H1 (cell line): ENCODE measurements around the gene ASAP3. TPM values are rescaled to one million over a fixed set of nuclear protein-coding genes. Genes with fewer than 3 reads are reported as not detected.

Experiments used
- CTCF ChIA-PET: fragments of 300-600 bp; sonication (Branson Sonifier 250); formaldehyde crosslinking; loops from one replicate; lab custom pipeline; 2021; ENCODE audit not compliant: partially characterized antibody; lab: Charles Lee
- POLR2A ChIA-PET: fragments of 300-600 bp; sonication (Branson Sonifier 250); formaldehyde crosslinking; loops from one replicate; lab custom pipeline; 2021; ENCODE audit warnings: inconsistent platforms; ENCODE audit not compliant: partially characterized antibody; lab: Charles Lee
- DNase-seq, 2 experiments: peaks; one replicate each; pipeline versions ENCODE4 v3.0.0 to v3.0.0-alpha.2; 2010 to 2022; ENCODE audit warnings: low spot score in 2 of 2, low read depth in 1 of 2, mixed read lengths in 1 of 2
- FAIRE-seq: peaks from 2 replicates; lab custom pipeline; 2011; peaks lifted over from hg19 to GRCh38; lab: Jason Lieb, UNC
- H2AFZ ChIP-seq: 2 replicates; pipeline ENCODE4 v1.8.1; 2012; ENCODE audit warnings: low read length, inconsistent platforms
- H2AK5ac ChIP-seq: 2 replicates; pipeline ENCODE4 v1.6.1; 2013; ENCODE audit warnings: low read depth, low read length
- H2BK120ac ChIP-seq: replicated peaks from 2 replicates; pipeline ENCODE3; 2013; ENCODE audit warnings: low read depth, low read length, inconsistent platforms
- H2BK12ac ChIP-seq: 2 replicates; pipeline ENCODE4 v1.6.1; 2013; ENCODE audit warnings: low read depth, low read length
- H2BK15ac ChIP-seq: 2 replicates; pipeline ENCODE4 v1.6.1; 2013; ENCODE audit warnings: low read length
- H2BK20ac ChIP-seq: 2 replicates; pipeline ENCODE4 v1.6.1; 2013; ENCODE audit warnings: low read length
- H2BK5ac ChIP-seq: 2 replicates; pipeline ENCODE4 v1.6.1; 2013; ENCODE audit warnings: low read depth, low read length
- H3K14ac ChIP-seq: 2 replicates; pipeline ENCODE4 v1.6.1; 2013; ENCODE audit warnings: inconsistent platforms; ENCODE audit not compliant: insufficient read length
- H3K18ac ChIP-seq: 2 replicates; pipeline ENCODE4 v1.6.1; 2013; ENCODE audit warnings: low read length; ENCODE audit errors: extremely low read depth
- H3K23ac ChIP-seq: 2 replicates; pipeline ENCODE4 v1.6.1; 2013; ENCODE audit warnings: inconsistent platforms; ENCODE audit not compliant: insufficient read length
- H3K23me2 ChIP-seq: 2 replicates; pipeline ENCODE4 v1.6.1; 2013; ENCODE audit warnings: low read depth, low read length
- H3K27ac ChIP-seq: 2 replicates; pipeline ENCODE4 v1.6.1; 2011; ENCODE audit warnings: low read depth, low read length, inconsistent platforms
- H3K27me3 ChIP-seq, 4 experiments: replicated peaks in 1 of 4; 1 replicate in 1 of 4; 2 replicates in 3 of 4; pipeline versions ENCODE4 v1.6.1 to v1.8.1; 2011 to 2013; ENCODE audit warnings: low read length in 3 of 4, mild to moderate bottlenecking in 3 of 4, inconsistent platforms in 2 of 4, mixed read lengths in 2 of 4, moderate library complexity in 1 of 4; ENCODE audit not compliant: control insufficient read depth in 3 of 4, insufficient read depth in 3 of 4; ENCODE audit errors: extremely low read depth in 1 of 4
- H3K36me3 ChIP-seq, 4 experiments: 2 replicates each; pipeline versions ENCODE4 v1.6.1 to v1.8.1; 2011 to 2013; ENCODE audit warnings: mild to moderate bottlenecking in 4 of 4, low read length in 3 of 4, moderate library complexity in 2 of 4, control low read depth in 1 of 4, inconsistent platforms in 1 of 4; ENCODE audit not compliant: insufficient read depth in 4 of 4, control insufficient read depth in 2 of 4
- H3K4ac ChIP-seq: replicated peaks from 2 replicates; pipeline ENCODE3; 2013; ENCODE audit warnings: low read length, low read depth, mixed read lengths, inconsistent platforms; ENCODE audit not compliant: insufficient read length
- H3K4me1 ChIP-seq, 4 experiments: replicated peaks in 1 of 4; 1 replicate in 1 of 4; 2 replicates in 3 of 4; pipeline versions ENCODE4 v1.6.1 to v1.8.1; 2011 to 2013; ENCODE audit warnings: low read length in 3 of 4, inconsistent platforms in 2 of 4, mixed read lengths in 1 of 4; ENCODE audit not compliant: insufficient read depth in 4 of 4, control insufficient read depth in 3 of 4
- H3K4me2 ChIP-seq, 2 experiments: 2 replicates each; pipeline versions ENCODE4 v1.6.1 to v1.8.1; 2011 to 2013; ENCODE audit warnings: low read depth in 2 of 2, low read length in 2 of 2, control low read depth in 1 of 2, inconsistent platforms in 1 of 2, mild to moderate bottlenecking in 1 of 2; ENCODE audit not compliant: insufficient read depth in 1 of 2
- H3K4me3 ChIP-seq, 4 experiments: fragments of 200-600, 300-600 bp in 1 of 4; sonication (generic), shearing (Covaris generic), sonication (Bioruptor Twin) in 1 of 4; 2 replicates each; pipeline versions ENCODE4 v1.5.1 to v1.8.1; 2011 to 2016; ENCODE audit warnings: low read length in 4 of 4, low read depth in 3 of 4, control low read depth in 2 of 4, inconsistent platforms in 2 of 4, mild to moderate bottlenecking in 2 of 4, mixed read lengths in 1 of 4, moderate library complexity in 1 of 4; ENCODE audit not compliant: insufficient read depth in 2 of 4; ENCODE audit errors: extremely low read depth in 1 of 4
- H3K56ac ChIP-seq: replicated peaks from 2 replicates; pipeline ENCODE3; 2013; ENCODE audit warnings: low read depth, mild to moderate bottlenecking, mixed read lengths, low read length, inconsistent platforms; ENCODE audit not compliant: insufficient read length
- H3K79me1 ChIP-seq: 2 replicates; pipeline ENCODE4 v1.6.1; 2013; ENCODE audit warnings: low read depth, low read length, control low read depth
- H3K79me2 ChIP-seq, 2 experiments: 2 replicates each; pipeline versions ENCODE4 v1.6.1 to v1.8.1; 2012 to 2013; ENCODE audit warnings: low read length in 2 of 2, mild to moderate bottlenecking in 2 of 2, inconsistent platforms in 1 of 2; ENCODE audit not compliant: insufficient read depth in 2 of 2, control insufficient read depth in 1 of 2
- H3K9ac ChIP-seq, 4 experiments: replicated peaks in 1 of 4; 1 replicate in 1 of 4; 2 replicates in 3 of 4; pipeline versions ENCODE4 v1.6.1 to v1.8.1; 2011 to 2013; ENCODE audit warnings: low read depth in 3 of 4, low read length in 3 of 4, control low read depth in 2 of 4, mild to moderate bottlenecking in 2 of 4, moderate library complexity in 2 of 4, inconsistent platforms in 1 of 4; ENCODE audit errors: extremely low read depth in 1 of 4
- H3K9me3 ChIP-seq, 2 experiments: 2 replicates each; pipeline versions ENCODE4 v1.6.1 to v1.8.1; 2012 to 2013; ENCODE audit warnings: mild to moderate bottlenecking in 2 of 2, moderate library complexity in 2 of 2, control low read depth in 1 of 2, inconsistent platforms in 1 of 2, low read depth in 1 of 2, low read length in 1 of 2, mixed read lengths in 1 of 2; ENCODE audit not compliant: insufficient read depth in 2 of 2
- H4K20me1 ChIP-seq, 2 experiments: replicated peaks in 1 of 2; 2 replicates each; pipeline versions ENCODE3 to v1.8.1; 2011 to 2013; ENCODE audit warnings: inconsistent platforms in 2 of 2, low read length in 2 of 2, mild to moderate bottlenecking in 1 of 2; ENCODE audit not compliant: insufficient read depth in 2 of 2, control insufficient read depth in 1 of 2
- H4K5ac ChIP-seq: 2 replicates; pipeline ENCODE4 v1.6.1; 2013; ENCODE audit warnings: low read length, low read depth, mixed read lengths, inconsistent platforms; ENCODE audit not compliant: insufficient read length
- H4K8ac ChIP-seq: 2 replicates; pipeline ENCODE4 v1.8.0; 2013; ENCODE audit warnings: mild to moderate bottlenecking, moderate library complexity, low read length, inconsistent platforms; ENCODE audit not compliant: insufficient read depth; ENCODE audit errors: extremely low read depth
- H4K91ac ChIP-seq: replicated peaks from 2 replicates; pipeline ENCODE3; 2013; ENCODE audit warnings: low read length, mixed read lengths, inconsistent platforms; ENCODE audit not compliant: insufficient read length
- CEBPB ChIP-seq: IDR thresholded peaks from 2 replicates; pipeline ENCODE4 v1.6.1; 2012; ENCODE audit warnings: low read depth, low read length
- CHD2 ChIP-seq: IDR thresholded peaks from 2 replicates; pipeline ENCODE4 v1.6.1; 2012; ENCODE audit warnings: low read length, improper control_type of control experiment
- E2F6 ChIP-seq: IDR thresholded peaks from 2 replicates; pipeline ENCODE4 v1.6.1; 2012; ENCODE audit warnings: inconsistent platforms
- POLR2A ChIP-seq, 2 experiments: IDR thresholded peaks; 1 replicate in 1 of 2; 2 replicates in 1 of 2; pipeline ENCODE4 v1.6.1; 2011; ENCODE audit warnings: low read depth in 2 of 2, low read length in 2 of 2, mild to moderate bottlenecking in 2 of 2; ENCODE audit errors: control extremely low read depth in 1 of 2
- RFX5 ChIP-seq: IDR thresholded peaks from 2 replicates; pipeline ENCODE4 v1.6.1; 2011; ENCODE audit warnings: low read depth, low read length, improper control_type of control experiment, borderline replicate concordance
- SIX5 ChIP-seq: IDR thresholded peaks from 2 replicates; pipeline ENCODE4 v1.6.1; 2011; ENCODE audit warnings: mild to moderate bottlenecking, low read depth, low read length
- SP4 ChIP-seq: IDR thresholded peaks from 2 replicates; pipeline ENCODE4 v1.6.1; 2012; ENCODE audit warnings: low read length, inconsistent platforms
- TAF1 ChIP-seq: IDR thresholded peaks from 2 replicates; pipeline ENCODE4 v1.6.1; 2011; ENCODE audit warnings: mild to moderate bottlenecking, low read depth, low read length
- YY1 ChIP-seq: IDR thresholded peaks from 2 replicates; pipeline ENCODE4 v1.6.1; 2011; ENCODE audit warnings: low read depth, mild to moderate bottlenecking, low read length
- WGBS, 2 experiments: shearing (Covaris generic) in 1 of 2; methylation state at CpG; one replicate each; pipeline versions ENCODE4 v1.1.6 to v1.1.7; 2013 to 2015; ENCODE audit warnings: low lambda C conversion rate in 2 of 2, mixed read lengths in 2 of 2, inconsistent platforms in 1 of 2, low coverage in 1 of 2, missing lambda C conversion rate in 1 of 2; ENCODE audit not compliant: insufficient replicate concordance in 2 of 2, insufficient coverage in 1 of 2, insufficient read length in 1 of 2; ENCODE audit errors: extremely low coverage in 1 of 2, missing lambda C conversion rate in 1 of 2; 5-methylcytosine and 5-hydroxymethylcytosine counted together
- polyA plus RNA-seq, 7 experiments: library from polyadenylated mRNA; depleted of rRNA in 3 of 7; stranded (reverse) in 5 of 7; unstranded in 2 of 7; fragments of >200 nt in 5 of 7; fragments of 200-250 nt in 2 of 7; gene quantifications; 1 replicate in 5 of 7; 2 replicates in 1 of 7; 4 replicates in 1 of 7; pipeline versions ENCODE4 v1.2.1 to v1.2.3, GENCODE V29; 2011 to 2013; ENCODE audit warnings: missing spikeins in 2 of 7, mixed read lengths in 2 of 7
- total RNA-seq: library from RNA; stranded (reverse); fragmentation: NEBNext Ultra II Directional; extraction: Animal tissue kit (Norgen Biotek cat#: 25700); gene quantifications from 2 replicates; pipeline ENCODE4 v1.2.1, GENCODE V29; 2021

The ASAP3 gene
- total and polyA plus RNA-seq, 2 of the 8 experiments (the other 6 are each of a cell fraction or from before 2014, with no cell fraction given), result 53.1 to 58.0 TPM

- no peak overlapping the region for H3K4me2 ChIP-seq
- H2BK20ac ChIP-seq, result no peak overlapping the region
- peaks cover 2 to 3% of the 10 kb centered on the region in 2 experiments for H4K20me1 ChIP-seq
- peaks cover 37 to 96% (median 68%) of the 10 kb centered on the region in 4 experiments for H3K27me3 ChIP-seq
- no peak overlapping the region for H4K8ac ChIP-seq
- ChIA-PET CTCF (interaction anchor here (2.4 kb wide), 1 partner anchor 21 kb away, joined by 7 read pairs; no protein-coding TSS in a partner anchor), POLR2A (interaction anchor here (1.2 to 1.3 kb wide), 2 partner anchors 56 kb away, joined by 4 to 5 read pairs; partner anchors contain the start of gene HNRNPR)
- H2BK12ac ChIP-seq, result no peak overlapping the region
- DNase-seq (no peak), FAIRE-seq (no peak)
- no peaks in the 10 kb centered on the region for H3K79me1 ChIP-seq
- H3K14ac ChIP-seq, result no peak overlapping the region
- H2BK5ac ChIP-seq, result no peak overlapping the region
- H4K91ac ChIP-seq, result no peak overlapping the region
- no peaks in the 10 kb centered on the region for H3K23me2 ChIP-seq
- H3K9me3 ChIP-seq, result no peaks in the 10 kb centered on the region
- H3K56ac ChIP-seq, result no peak overlapping the region
- H3K4me1 ChIP-seq, result peaks cover 0 to 6% (median 2%) of the 10 kb centered on the region in 4 experiments; a peak in 2 of 7 replicates
- no peaks in the 10 kb centered on the region for H3K79me2 ChIP-seq
- H2BK15ac ChIP-seq, result no peak overlapping the region
- H3K9ac ChIP-seq, result no peak overlapping the region
- no peak overlapping the region for H3K27ac ChIP-seq
- H4K5ac ChIP-seq, result no peak overlapping the region
- no peaks in the 10 kb centered on the region for H3K36me3 ChIP-seq
- H2AK5ac ChIP-seq, result no peak overlapping the region
- H3K4me3 ChIP-seq, result no peak overlapping the region
- no peak overlapping the region for H2AFZ ChIP-seq
- no peak overlapping the region for H3K18ac ChIP-seq
- H2BK120ac ChIP-seq, result no peak overlapping the region
- no peak overlapping the region for H3K4ac ChIP-seq
- TF ChIP-seq TAF1 (no peak), SIX5 (no peak), CEBPB (no peak), RFX5 (no peak), POLR2A (IDR thresholded peaks at IDR 0.05; ENCODE audit: control extremely low read depth in 1 of 2, low read depth in 2 of 2, low read length in 2 of 2) (no peak), CHD2 (no peak), E2F6 (no peak), YY1 (no peak), SP4 (no peak)
- no peak overlapping the region for H3K23ac ChIP-seq
- 71% methylated on average over 5 of the region's 5 CpGs; no CpG with 5 or more reads in 1 of the 2 experiments for WGBS, 2 experiments
These were observed 83.5 kb downstream of the ASAP3 start for GRCh38 chr1:23400324-23401114.
